Measurements from ENCODE around the gene S100PBP. TPM values are rescaled to one million over a fixed set of nuclear protein-coding genes. Genes with fewer than 3 reads are reported as not detected.
"Not testable (repeated sequence)": the region's sequence is repeated elsewhere in the genome, so short reads cannot be mapped to it uniquely, and the experiment has no call there.

The S100PBP gene
- total and polyA plus RNA-seq, 2 donors (not counting 3 experiments of a cell fraction or from before 2014, with no cell fraction given), result 15.4 to 38.6 TPM

DNA sequence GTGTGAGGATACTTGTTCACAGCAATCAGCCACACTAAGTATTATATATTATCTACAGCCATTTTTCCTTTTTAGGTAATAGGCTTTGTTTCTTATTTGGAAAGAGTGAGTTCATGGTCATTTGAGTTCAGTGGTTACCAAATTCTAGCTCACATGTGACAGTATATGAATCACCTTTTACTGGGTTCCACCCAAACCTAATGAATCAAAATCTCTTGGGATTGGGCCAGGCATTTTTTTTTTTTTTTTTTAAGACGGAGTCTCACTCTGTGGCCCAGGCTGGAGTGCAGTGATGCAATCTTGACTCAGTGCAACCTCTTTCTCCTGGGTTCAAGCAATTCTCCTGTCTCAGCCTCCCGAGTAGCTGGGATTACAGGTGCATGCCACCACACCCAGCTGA, 28.1 kb upstream of the S100PBP start:
- H2AFZ ChIP-seq (ENCODE audit: low read depth, low read length); BruUV-seq (replicated peaks); H3K9me3 ChIP-seq (replicated peaks; ENCODE audit: control insufficient read depth, insufficient read depth, low read length); H3K79me2 ChIP-seq (ENCODE audit: control insufficient read depth, insufficient read depth, low read length); H3K36me3 ChIP-seq (ENCODE audit: control insufficient read depth in 2 of 2, extremely low read depth in 1 of 2, insufficient read depth in 2 of 2, low read length in 2 of 2); H3K27ac ChIP-seq (ENCODE audit: insufficient read depth, low read depth, low read length); H3K9me1 ChIP-seq (replicated peaks; ENCODE audit: control insufficient read depth, extremely low read depth, insufficient read depth, low read length); H3K4me3 ChIP-seq (replicated peaks in 1 of 3; ENCODE audit: insufficient read depth in 1 of 3, low read depth in 1 of 3, low read length in 3 of 3); FAIRE-seq; H3K4me2 ChIP-seq (ENCODE audit: insufficient read depth, low read length); dilution Hi-C loops (cut with MboI; ENCODE audit: extremely low pct_ligation_motif_present, low sequenced_read_pairs); H3K27me3 ChIP-seq (ENCODE audit: control insufficient read depth in 2 of 2, insufficient read depth in 2 of 2, low read length in 2 of 2); H3K4me1 ChIP-seq (ENCODE audit: control insufficient read depth, extremely low read depth, insufficient read depth, low read length); H3K9ac ChIP-seq (replicated peaks; ENCODE audit: extremely low read depth, insufficient read depth, low read length); intact Hi-C loops (cut with micrococcal nuclease); H4K20me1 ChIP-seq (replicated peaks; ENCODE audit: control insufficient read depth, extremely low read depth, insufficient read depth, low read length): not testable (repeated sequence)
- DNase-seq (ENCODE audit: low read depth, low spot score), result peak; percentile 50
- TF ChIP-seq JUN (IDR thresholded peaks at IDR 0.05; ENCODE audit: borderline replicate concordance, insufficient read depth, insufficient read length, low read depth), result peak; percentile 19
- CTCF ChIA-PET, result interaction anchor here (0.7 to 3.1 kb wide), 2 partner anchors 16 to 77 kb away, joined by 3 to 16 read pairs; no protein-coding TSS in a partner anchor
- POLR2A ChIA-PET, result interaction anchor here (0.7 kb wide), 1 partner anchor 28 kb away, joined by 5 read pairs; no protein-coding TSS in a partner anchor

DNA sequence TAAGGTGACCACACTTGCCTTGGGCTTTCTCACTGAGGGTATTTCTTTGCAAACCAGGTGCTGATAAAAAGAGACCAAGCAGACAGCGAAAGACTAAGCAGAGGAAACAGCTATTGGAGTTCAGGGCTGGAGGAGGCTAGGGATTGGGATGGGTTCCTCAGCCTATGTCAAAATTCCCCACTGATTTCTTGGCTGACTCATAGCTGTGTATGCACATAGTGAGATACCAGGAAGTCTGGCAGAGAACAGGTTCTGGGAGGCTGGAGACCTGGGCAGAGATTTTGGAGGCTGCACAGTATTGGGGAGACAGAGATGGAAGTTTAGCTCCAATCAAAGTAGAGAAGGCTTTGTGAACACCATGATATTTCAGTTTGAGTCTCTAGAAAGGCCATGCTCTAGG, 25.6 kb upstream of the S100PBP start:
- FAIRE-seq (no peak), DNase-seq (ENCODE audit: low read depth, low spot score) (no peak)
- H4K20me1 ChIP-seq (replicated peaks; ENCODE audit: control insufficient read depth, extremely low read depth, insufficient read depth, low read length), result no peaks in the 10 kb centered on the region
- peaks cover 10% of the 10 kb centered on the region for H3K4me1 ChIP-seq (ENCODE audit: control insufficient read depth, extremely low read depth, insufficient read depth, low read length)
- ChIA-PET CTCF (interaction anchor here (2.5 kb wide), 1 partner anchor 79 kb away, joined by 13 read pairs; no protein-coding TSS in a partner anchor), POLR2A (no interaction called here)
- TF ChIP-seq, protein P1, sequence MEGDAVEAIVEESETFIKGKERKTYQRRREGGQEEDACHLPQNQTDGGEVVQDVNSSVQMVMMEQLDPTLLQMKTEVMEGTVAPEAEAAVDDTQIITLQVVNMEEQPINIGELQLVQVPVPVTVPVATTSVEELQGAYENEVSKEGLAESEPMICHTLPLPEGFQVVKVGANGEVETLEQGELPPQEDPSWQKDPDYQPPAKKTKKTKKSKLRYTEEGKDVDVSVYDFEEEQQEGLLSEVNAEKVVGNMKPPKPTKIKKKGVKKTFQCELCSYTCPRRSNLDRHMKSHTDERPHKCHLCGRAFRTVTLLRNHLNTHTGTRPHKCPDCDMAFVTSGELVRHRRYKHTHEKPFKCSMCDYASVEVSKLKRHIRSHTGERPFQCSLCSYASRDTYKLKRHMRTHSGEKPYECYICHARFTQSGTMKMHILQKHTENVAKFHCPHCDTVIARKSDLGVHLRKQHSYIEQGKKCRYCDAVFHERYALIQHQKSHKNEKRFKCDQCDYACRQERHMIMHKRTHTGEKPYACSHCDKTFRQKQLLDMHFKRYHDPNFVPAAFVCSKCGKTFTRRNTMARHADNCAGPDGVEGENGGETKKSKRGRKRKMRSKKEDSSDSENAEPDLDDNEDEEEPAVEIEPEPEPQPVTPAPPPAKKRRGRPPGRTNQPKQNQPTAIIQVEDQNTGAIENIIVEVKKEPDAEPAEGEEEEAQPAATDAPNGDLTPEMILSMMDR (IDR thresholded peaks at IDR 0.05; ENCODE audit: extremely low read depth in 1 of 2, insufficient read depth in 1 of 2, low read depth in 1 of 2, low read length in 2 of 2), result no peak
- TF ChIP-seq EZH2 (IDR thresholded peaks at IDR 0.05; ENCODE audit: borderline replicate concordance, low read depth, low read length, severe bottlenecking), result no peak
- TF ChIP-seq JUN (IDR thresholded peaks at IDR 0.05; ENCODE audit: borderline replicate concordance, insufficient read depth, insufficient read length, low read depth), result no peak
- peaks cover 2 to 8% of the 10 kb centered on the region in 2 experiments for H3K36me3 ChIP-seq (ENCODE audit: control insufficient read depth in 2 of 2, extremely low read depth in 1 of 2, insufficient read depth in 2 of 2, low read length in 2 of 2)
- no TSS peak for BruUV-seq (replicated peaks)
- dilution Hi-C loops (cut with MboI; ENCODE audit: extremely low pct_ligation_motif_present, low sequenced_read_pairs), result no loop called here
- H2AFZ ChIP-seq (ENCODE audit: low read depth, low read length), result no peak overlapping the region
- H3K9me3 ChIP-seq (replicated peaks; ENCODE audit: control insufficient read depth, insufficient read depth, low read length), result no peaks in the 10 kb centered on the region
- intact Hi-C loops (cut with micrococcal nuclease), result no loop called here
- H3K4me2 ChIP-seq (ENCODE audit: insufficient read depth, low read length), result no peak overlapping the region
- H3K27ac ChIP-seq (ENCODE audit: insufficient read depth, low read depth, low read length), result no peak overlapping the region
- H3K4me3 ChIP-seq (replicated peaks in 1 of 3; ENCODE audit: insufficient read depth in 1 of 3, low read depth in 1 of 3, low read length in 3 of 3), result no peak overlapping the region
- no peak overlapping the region for H3K9ac ChIP-seq (replicated peaks; ENCODE audit: extremely low read depth, insufficient read depth, low read length)
- no peaks in the 10 kb centered on the region for H3K9me1 ChIP-seq (replicated peaks; ENCODE audit: control insufficient read depth, extremely low read depth, insufficient read depth, low read length)
- H3K27me3 ChIP-seq (ENCODE audit: control insufficient read depth in 2 of 2, insufficient read depth in 2 of 2, low read length in 2 of 2), result no peaks in the 10 kb centered on the region
- peaks cover 4% of the 10 kb centered on the region for H3K79me2 ChIP-seq (ENCODE audit: control insufficient read depth, insufficient read depth, low read length)
